Thyroid gland (tissue), 4 donors: ENCODE measurements around the gene LRP10.

Source experiments
- POLR2A ChIP-seq, 2 donors: fragments of 450-650 bp; IDR thresholded peaks; one replicate each; pipeline ENCODE4 v1.6.1; 2017; ENCODE audit warnings: antibody characterized with exemption in 2 of 2, mild to moderate bottlenecking in 2 of 2, moderate library complexity in 1 of 2
- TF ChIP-seq, protein P1 (sequence below), 6 experiments: fragments of 200-600 bp in 3 of 6; fragments of 450-650 bp in 3 of 6; sonication (generic) in 3 of 6; IDR thresholded peaks; one replicate each; pipeline ENCODE4 v1.5.1; 2016 to 2019; ENCODE audit warnings: antibody characterized with exemption in 6 of 6, mild to moderate bottlenecking in 2 of 6, inconsistent platforms in 1 of 6, moderate library complexity in 1 of 6

- TF ChIP-seq POLR2A (IDR thresholded peaks at IDR 0.05) = peak in 1 of 2 donors; percentile 17
- TF ChIP-seq, protein P1, sequence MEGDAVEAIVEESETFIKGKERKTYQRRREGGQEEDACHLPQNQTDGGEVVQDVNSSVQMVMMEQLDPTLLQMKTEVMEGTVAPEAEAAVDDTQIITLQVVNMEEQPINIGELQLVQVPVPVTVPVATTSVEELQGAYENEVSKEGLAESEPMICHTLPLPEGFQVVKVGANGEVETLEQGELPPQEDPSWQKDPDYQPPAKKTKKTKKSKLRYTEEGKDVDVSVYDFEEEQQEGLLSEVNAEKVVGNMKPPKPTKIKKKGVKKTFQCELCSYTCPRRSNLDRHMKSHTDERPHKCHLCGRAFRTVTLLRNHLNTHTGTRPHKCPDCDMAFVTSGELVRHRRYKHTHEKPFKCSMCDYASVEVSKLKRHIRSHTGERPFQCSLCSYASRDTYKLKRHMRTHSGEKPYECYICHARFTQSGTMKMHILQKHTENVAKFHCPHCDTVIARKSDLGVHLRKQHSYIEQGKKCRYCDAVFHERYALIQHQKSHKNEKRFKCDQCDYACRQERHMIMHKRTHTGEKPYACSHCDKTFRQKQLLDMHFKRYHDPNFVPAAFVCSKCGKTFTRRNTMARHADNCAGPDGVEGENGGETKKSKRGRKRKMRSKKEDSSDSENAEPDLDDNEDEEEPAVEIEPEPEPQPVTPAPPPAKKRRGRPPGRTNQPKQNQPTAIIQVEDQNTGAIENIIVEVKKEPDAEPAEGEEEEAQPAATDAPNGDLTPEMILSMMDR (IDR thresholded peaks at IDR 0.05) = peak; percentile 48 to 84 (median 74)
Observed at GRCh38 chr14:22822571-22823098, 48.9 kb upstream of the LRP10 start.
